GM23248 (cell line): ENCODE measurements around the gene HEXIM2. TPM values are rescaled to one million over a fixed set of nuclear protein-coding genes. Genes with fewer than 3 reads are reported as not detected.

Experiments
- DNase-seq: peaks from one replicate; pipeline ENCODE4 v3.0.0-alpha.2; 2015
- H2AFZ ChIP-seq: fragments of 200-600 bp; sonication (generic); 2 replicates; pipeline ENCODE4 v1.6.1; 2016; ENCODE audit warnings: antibody characterized with exemption
- H3F3A ChIP-seq: fragments of 200-600 bp; sonication (generic); 2 replicates; pipeline ENCODE4 v1.6.1; 2016; ENCODE audit warnings: mild to moderate bottlenecking, antibody characterized with exemption, mixed run types; ENCODE audit not compliant: insufficient read depth
- H3K27ac ChIP-seq: fragments of 200-600 bp; sonication (generic); 2 replicates; pipeline ENCODE4 v1.5.1; 2016; ENCODE audit warnings: mild to moderate bottlenecking
- H3K27me3 ChIP-seq: fragments of 200-600 bp; sonication (generic); replicated peaks from 2 replicates; pipeline ENCODE4 v1.6.1; 2016; ENCODE audit warnings: mild to moderate bottlenecking; ENCODE audit not compliant: insufficient read depth
- H3K36me3 ChIP-seq: fragments of 200-600 bp; sonication (generic); 2 replicates; pipeline ENCODE4 v1.6.1; 2016; ENCODE audit warnings: low read depth, mild to moderate bottlenecking
- H3K4me1 ChIP-seq: fragments of 200-600 bp; sonication (generic); 2 replicates; pipeline ENCODE4 v1.6.1; 2016; ENCODE audit warnings: mild to moderate bottlenecking; ENCODE audit not compliant: insufficient read depth
- H3K4me2 ChIP-seq: fragments of 200-600 bp; sonication (generic); one replicate; pipeline ENCODE4 v1.6.1; 2016; ENCODE audit warnings: mild to moderate bottlenecking; ENCODE audit not compliant: unreplicated experiment
- H3K4me3 ChIP-seq: fragments of 200-600 bp; sonication (generic); 2 replicates; pipeline ENCODE4 v1.5.1; 2016; ENCODE audit warnings: mild to moderate bottlenecking
- H3K79me2 ChIP-seq: fragments of 200-600 bp; sonication (generic); 2 replicates; pipeline ENCODE4 v1.6.1; 2016; ENCODE audit warnings: mild to moderate bottlenecking; ENCODE audit not compliant: insufficient read depth
- H3K9ac ChIP-seq: fragments of 200-600 bp; sonication (generic); 2 replicates; pipeline ENCODE4 v1.6.1; 2016; ENCODE audit warnings: mild to moderate bottlenecking
- H3K9me2 ChIP-seq: fragments of 200-600 bp; sonication (generic); 2 replicates; pipeline ENCODE4 v1.6.1; 2016; ENCODE audit warnings: mixed run types, mild to moderate bottlenecking, moderate library complexity; ENCODE audit not compliant: insufficient read depth
- H3K9me3 ChIP-seq: fragments of 200-600 bp; sonication (generic); one replicate; pipeline ENCODE4 v1.6.1; 2017; ENCODE audit warnings: low read depth
- H4K20me1 ChIP-seq: fragments of 200-600 bp; sonication (generic); 2 replicates; pipeline ENCODE4 v1.6.0; 2016; ENCODE audit not compliant: insufficient read depth
- EZH2 ChIP-seq: fragments of 200-600 bp; sonication (generic); IDR thresholded peaks from 2 replicates; pipeline ENCODE4 v1.6.1; 2018; ENCODE audit warnings: antibody characterized with exemption, mild to moderate bottlenecking; ENCODE audit not compliant: insufficient read depth, poor library complexity, severe bottlenecking
- EZH2phosphoT487 ChIP-seq: fragments of 200-600 bp; sonication (generic); IDR thresholded peaks from 2 replicates; pipeline ENCODE4 v1.6.1; 2018; ENCODE audit warnings: antibody characterized with exemption, moderate library complexity, mild to moderate bottlenecking, low read depth; ENCODE audit not compliant: insufficient read depth
- WGBS, 2 experiments: methylation state at CpG; one replicate each; pipeline ENCODE4 v1.1.6; 2015 to 2017; ENCODE audit warnings: low lambda C conversion rate in 2 of 2, low coverage in 1 of 2; ENCODE audit errors: missing lambda C conversion rate in 2 of 2; 5-methylcytosine and 5-hydroxymethylcytosine counted together
- in situ Hi-C: fragments of 300-500 bp; cut with MboI; formaldehyde crosslinking; loops from 2 replicates; pipeline ENCODE4 v1.15.0; 2020
- polyA plus RNA-seq: library from polyadenylated mRNA; unstranded; fragments of >200 nt; fragmentation: Nextera tagmentation; extraction: Ambion mirVana; gene quantifications from 2 replicates; pipeline ENCODE4 v1.2.1, GENCODE V29; 2016
- total RNA-seq: library from RNA; depleted of rRNA; stranded (reverse); fragments of >200 nt; shearing (Covaris generic); gene quantifications from 2 replicates; pipeline ENCODE4 v1.2.3, GENCODE V29; 2014

Gene HEXIM2
- total and polyA plus RNA-seq, 2 experiments from 2014 or later = 4.8 to 8.6 TPM

GRCh38 chr17:45125509-45125908 lies 36.2 kb upstream of the HEXIM2 start:
- no peaks in the 10 kb centered on the region for H4K20me1 ChIP-seq
- H3K36me3 ChIP-seq = no peaks in the 10 kb centered on the region
- no peak overlapping the region for H3K27ac ChIP-seq
- no peak overlapping the region for H3K9ac ChIP-seq
- 99% methylated on average over 8 of the region's 8 CpGs for WGBS, 2 experiments
- in situ Hi-C loops = loop anchor here (10.0 kb wide), 1 partner anchor 71 kb away; the partner anchor contains the start of gene DCAKD
- no peaks in the 10 kb centered on the region for H3K27me3 ChIP-seq
- H3F3A ChIP-seq = no peaks in the 10 kb centered on the region
- TF ChIP-seq EZH2phosphoT487 (no peak), EZH2 (no peak)
- H3K79me2 ChIP-seq = peaks cover 56% of the 10 kb centered on the region
- no peak overlapping the region for H3K4me3 ChIP-seq
- no peak overlapping the region for H2AFZ ChIP-seq
- no peaks in the 10 kb centered on the region for H3K9me2 ChIP-seq
- no peak overlapping the region for H3K4me2 ChIP-seq
- no peak for DNase-seq
- no peaks in the 10 kb centered on the region for H3K9me3 ChIP-seq
- peaks cover 44% of the 10 kb centered on the region for H3K4me1 ChIP-seq

- Histone ChIP-seq H3K27ac (no peak overlapping the region), H3K9ac (no peak overlapping the region), H4K20me1 (no peaks in the 10 kb centered on the region), H3K4me1 (peaks cover 51% of the 10 kb centered on the region), H3K79me2 (peaks cover 67% of the 10 kb centered on the region), H3F3A (no peaks in the 10 kb centered on the region), H2AFZ (no peak overlapping the region), H3K9me3 (no peaks in the 10 kb centered on the region), H3K9me2 (no peaks in the 10 kb centered on the region), H3K4me2 (no peak overlapping the region), H3K36me3 (no peaks in the 10 kb centered on the region), H3K4me3 (no peak overlapping the region), H3K27me3 (no peaks in the 10 kb centered on the region)
- no peak for DNase-seq
- in situ Hi-C loops = loop anchor here (10.0 kb wide), 1 partner anchor 72 kb away; the partner anchor contains the start of gene DCAKD
- no peak for TF ChIP-seq EZH2
- TF ChIP-seq EZH2phosphoT487 = no peak
- WGBS, 2 experiments = 95 to 98% methylated on average over 8 of the region's 8 CpGs
Observed at GRCh38 chr17:45127207-45127547, 34.5 kb upstream of the HEXIM2 start.

GRCh38 chr17:45127548-45128300 lies 34.0 kb upstream of the HEXIM2 start:
- H3K9me2 ChIP-seq = no peaks in the 10 kb centered on the region
- TF ChIP-seq EZH2phosphoT487 (no peak), EZH2 (no peak)
- no peak overlapping the region for H3K27ac ChIP-seq
- H3K27me3 ChIP-seq = no peaks in the 10 kb centered on the region
- H3K4me3 ChIP-seq = no peak overlapping the region
- no peaks in the 10 kb centered on the region for H4K20me1 ChIP-seq
- H3K9ac ChIP-seq = peak overlapping the region; percentile 16; the same call in 1 of the 2 replicates
- 0 out of 2 replicates have a peak overlapping the region, but pooled peaks have one; percentile 31 for H2AFZ ChIP-seq
- peaks cover 46% of the 10 kb centered on the region for H3K4me1 ChIP-seq
- no peaks in the 10 kb centered on the region for H3F3A ChIP-seq
- DNase-seq = peak; percentile 57
- 26 to 35% methylated on average over 18 to 20 of the region's 20 CpGs for WGBS, 2 experiments
- in situ Hi-C loops = loop anchor here (10.0 kb wide), 1 partner anchor 73 kb away; the partner anchor contains the start of gene DCAKD
- H3K79me2 ChIP-seq = peaks cover 62% of the 10 kb centered on the region
- H3K4me2 ChIP-seq = peak overlapping the region; percentile 39
- no peaks in the 10 kb centered on the region for H3K36me3 ChIP-seq
- no peaks in the 10 kb centered on the region for H3K9me3 ChIP-seq

- Histone ChIP-seq H3K4me2 (no peak overlapping the region), H3K4me3 (no peak overlapping the region), H2AFZ (0 out of 2 replicates have a peak overlapping the region, but pooled peaks have one; percentile 31), H3K4me1 (peaks cover 40% of the 10 kb centered on the region), H3K27ac (no peak overlapping the region), H4K20me1 (no peaks in the 10 kb centered on the region), H3K9me2 (no peaks in the 10 kb centered on the region), H3K79me2 (peaks cover 57% of the 10 kb centered on the region), H3F3A (no peaks in the 10 kb centered on the region), H3K9ac (peak overlapping the region; percentile 16; the same call in 1 of the 2 replicates), H3K36me3 (no peaks in the 10 kb centered on the region), H3K9me3 (no peaks in the 10 kb centered on the region), H3K27me3 (no peaks in the 10 kb centered on the region)
- TF ChIP-seq EZH2 (no peak), EZH2phosphoT487 (no peak)
- 71 to 74% methylated on average over 5 of the region's 5 CpGs for WGBS, 2 experiments
- in situ Hi-C loops = loop anchor here (10.0 kb wide), 1 partner anchor 74 kb away; the partner anchor contains the start of gene DCAKD
- no peak for DNase-seq
Observed at GRCh38 chr17:45128331-45128730, 33.3 kb upstream of the HEXIM2 start.
